Caco-2 (cell line): ENCODE results near the gene ID3. TPM values are rescaled to one million over a fixed set of nuclear protein-coding genes. Genes with fewer than 3 reads are reported as not detected.

ENCODE experiments used
- BruUV-seq: library from RNA; stranded (reverse); fragments of 400-500 nt; replicated peaks from 2 replicates; lab custom pipeline; 2021; lab: Mats Ljungman, UMichigan
- CTCF ChIA-PET: fragments of 300-600 bp; sonication (Branson Sonifier 250); formaldehyde crosslinking; loops from one replicate; lab custom pipeline; 2022; ENCODE audit warnings: antibody characterized with exemption; lab: Charles Lee
- POLR2A ChIA-PET: fragments of 300-600 bp; sonication (Branson Sonifier 250); formaldehyde crosslinking; loops from one replicate; lab custom pipeline; 2022; ENCODE audit warnings: antibody characterized with exemption; lab: Charles Lee
- DNase-seq, 2 experiments: peaks; one replicate each; pipeline versions ENCODE4 v3.0.0 to v3.0.0-alpha.2; 2020 to 2022
- H3K27me3 ChIP-seq: replicated peaks from 2 replicates; pipeline ENCODE4 v1.6.0; 2011; ENCODE audit warnings: low read length; ENCODE audit not compliant: control insufficient read depth, insufficient read depth
- H3K36me3 ChIP-seq: 2 replicates; pipeline ENCODE4 v1.5.1; 2011; ENCODE audit warnings: low read length; ENCODE audit not compliant: control insufficient read depth, insufficient read depth
- H3K4me1 ChIP-seq: fragments of 250-450 bp; sonication (Bioruptor Pico); 2 replicates; pipeline ENCODE4 v1.5.1; 2020; ENCODE audit warnings: mild to moderate bottlenecking
- H3K4me3 ChIP-seq: 2 replicates; pipeline ENCODE4 v1.5.1; 2011; ENCODE audit warnings: low read depth, mild to moderate bottlenecking, control low read depth, low read length
- H3K9me3 ChIP-seq: fragments of 250-450 bp; sonication (Bioruptor Pico); 2 replicates; pipeline ENCODE4 v1.5.1; 2020; ENCODE audit warnings: mild to moderate bottlenecking, moderate library complexity
- H3K27ac Mint-ChIP-seq: one replicate; pipeline ENCODE4 v1.8.0; 2022; ENCODE audit warnings: mixed read lengths; ENCODE audit not compliant: unreplicated experiment
- H3K27me3 Mint-ChIP-seq: one replicate; pipeline ENCODE4 v1.8.0; 2022; ENCODE audit warnings: mixed read lengths; ENCODE audit not compliant: insufficient read depth, unreplicated experiment
- H3K36me3 Mint-ChIP-seq: one replicate; pipeline ENCODE4 v1.8.0; 2022; ENCODE audit warnings: mild to moderate bottlenecking, mixed read lengths; ENCODE audit not compliant: insufficient read depth, unreplicated experiment
- H3K4me1 Mint-ChIP-seq: one replicate; pipeline ENCODE4 v1.8.0; 2022; ENCODE audit warnings: low read depth, mixed read lengths; ENCODE audit not compliant: unreplicated experiment
- H3K4me3 Mint-ChIP-seq: one replicate; pipeline ENCODE4 v1.8.0; 2022; ENCODE audit warnings: mild to moderate bottlenecking, moderate library complexity, mixed read lengths; ENCODE audit not compliant: unreplicated experiment
- H3K9me3 Mint-ChIP-seq: one replicate; pipeline ENCODE4 v1.8.0; 2022; ENCODE audit warnings: mixed read lengths; ENCODE audit not compliant: unreplicated experiment
- CTCF ChIP-seq, 2 experiments: fragments of 200-600 bp in 1 of 2; IDR thresholded peaks; 1 replicate in 1 of 2; 2 replicates in 1 of 2; pipeline versions ENCODE4 v1.5.1 to v1.8.0; 2011 to 2022; ENCODE audit warnings: antibody characterized with exemption in 1 of 2, control low read depth in 1 of 2, inconsistent platforms in 1 of 2, low read depth in 1 of 2, low read length in 1 of 2, mild to moderate bottlenecking in 1 of 2, moderate library complexity in 1 of 2; ENCODE audit not compliant: insufficient read depth in 1 of 2, severe bottlenecking in 1 of 2, unreplicated experiment in 1 of 2
- intact Hi-C: fragments of 100-400 bp; cut with micrococcal nuclease; formaldehyde crosslinking; loops from one replicate; pipeline ENCODE4 v1.10.0; 2022; ENCODE audit not compliant: unreplicated experiment
- total RNA-seq: library from RNA; stranded (reverse); gene quantifications from 2 replicates; pipeline ENCODE4 v1.2.3, GENCODE V29; 2022

ID3 gene
- total RNA-seq, 1 experiment from 2014 or later, result 13.7 TPM

GRCh38 chr1:23553231-23554126, 5.8 kb downstream of the ID3 start:
- Histone ChIP-seq H3K4me3 (no peak overlapping the region), H3K36me3 (no peaks in the 10 kb centered on the region), H3K9me3 (no peaks in the 10 kb centered on the region), H3K27me3 (no peaks in the 10 kb centered on the region), H3K4me1 (peaks cover 38% of the 10 kb centered on the region)
- no peaks in the 10 kb centered on the region for H3K27me3 Mint-ChIP-seq
- DNase-seq, result no peak
- H3K4me3 Mint-ChIP-seq, result peak overlapping the region; percentile 89
- no peaks in the 10 kb centered on the region for H3K9me3 Mint-ChIP-seq
- TF ChIP-seq CTCF (IDR thresholded peaks at IDR 0.05; ENCODE audit: insufficient read depth in 1 of 2, low read depth in 1 of 2, low read length in 1 of 2, severe bottlenecking in 1 of 2, unreplicated experiment in 1 of 2), result no peak
- POLR2A ChIA-PET, result interaction anchor here (0.6 to 2.3 kb wide), 2 partner anchors 24 to 138 kb away, joined by 3 to 25 read pairs; no protein-coding TSS in a partner anchor
- intact Hi-C loops, result no loop called here
- H3K27ac Mint-ChIP-seq, result peak overlapping the region; percentile 89
- BruUV-seq, result no TSS peak
- CTCF ChIA-PET, result interaction anchor here (0.6 to 4.1 kb wide), 2 partner anchors 79 to 84 kb away, joined by 4 to 17 read pairs; no protein-coding TSS in a partner anchor
- H3K4me1 Mint-ChIP-seq, result peaks cover 18% of the 10 kb centered on the region
- peaks cover 6% of the 10 kb centered on the region for H3K36me3 Mint-ChIP-seq

- Mint-ChIP-seq H3K4me3 (no peak overlapping the region), H3K36me3 (peaks cover 6% of the 10 kb centered on the region), H3K4me1 (peaks cover 18% of the 10 kb centered on the region), H3K27me3 (no peaks in the 10 kb centered on the region), H3K9me3 (no peaks in the 10 kb centered on the region), H3K27ac (no peak overlapping the region)
- no peaks in the 10 kb centered on the region for H3K36me3 ChIP-seq
- DNase-seq, result no peak
- H3K27me3 ChIP-seq, result no peaks in the 10 kb centered on the region
- intact Hi-C loops, result no loop called here
- no peak overlapping the region for H3K4me3 ChIP-seq
- H3K4me1 ChIP-seq, result peaks cover 35% of the 10 kb centered on the region
- BruUV-seq, result no TSS peak
- CTCF ChIA-PET, result interaction anchor here (0.9 kb wide), 1 partner anchor 25 kb away, joined by 4 read pairs; no protein-coding TSS in a partner anchor
- H3K9me3 ChIP-seq, result no peaks in the 10 kb centered on the region
- POLR2A ChIA-PET, result no interaction called here
- TF ChIP-seq CTCF (IDR thresholded peaks at IDR 0.05; ENCODE audit: insufficient read depth in 1 of 2, low read depth in 1 of 2, low read length in 1 of 2, severe bottlenecking in 1 of 2, unreplicated experiment in 1 of 2), result no peak
Observed at GRCh38 chr1:23551849-23552248, 7.5 kb downstream of the ID3 start.

GRCh38 chr1:23548704-23549143, 10.6 kb downstream of the ID3 start:
- Mint-ChIP-seq H3K4me1 (peaks cover 1% of the 10 kb centered on the region), H3K27me3 (no peaks in the 10 kb centered on the region), H3K9me3 (no peaks in the 10 kb centered on the region), H3K36me3 (no peaks in the 10 kb centered on the region), H3K27ac (no peak overlapping the region), H3K4me3 (no peak overlapping the region)
- POLR2A ChIA-PET, result no interaction called here
- TF ChIP-seq CTCF (IDR thresholded peaks at IDR 0.05; ENCODE audit: insufficient read depth in 1 of 2, low read depth in 1 of 2, low read length in 1 of 2, severe bottlenecking in 1 of 2, unreplicated experiment in 1 of 2), result no peak
- Histone ChIP-seq H3K27me3 (no peaks in the 10 kb centered on the region), H3K4me3 (no peak overlapping the region), H3K4me1 (peaks cover 11% of the 10 kb centered on the region), H3K9me3 (no peaks in the 10 kb centered on the region), H3K36me3 (no peaks in the 10 kb centered on the region)
- CTCF ChIA-PET, result interaction anchor here (1.4 kb wide), 1 partner anchor 88 kb away, joined by 5 read pairs; no protein-coding TSS in a partner anchor
- intact Hi-C loops, result no loop called here
- no peak for DNase-seq
- no TSS peak for BruUV-seq
